ENCODE data around the gene PTPRB. TPM values are rescaled to one million over a fixed set of nuclear protein-coding genes. Genes with fewer than 3 reads are reported as not detected.

Gene PTPRB
- total and polyA plus RNA-seq, 2 of the 8 experiments (the other 6 are each of a cell fraction or from before 2014, with no cell fraction given), result 0.36 to 0.58 TPM

DNA sequence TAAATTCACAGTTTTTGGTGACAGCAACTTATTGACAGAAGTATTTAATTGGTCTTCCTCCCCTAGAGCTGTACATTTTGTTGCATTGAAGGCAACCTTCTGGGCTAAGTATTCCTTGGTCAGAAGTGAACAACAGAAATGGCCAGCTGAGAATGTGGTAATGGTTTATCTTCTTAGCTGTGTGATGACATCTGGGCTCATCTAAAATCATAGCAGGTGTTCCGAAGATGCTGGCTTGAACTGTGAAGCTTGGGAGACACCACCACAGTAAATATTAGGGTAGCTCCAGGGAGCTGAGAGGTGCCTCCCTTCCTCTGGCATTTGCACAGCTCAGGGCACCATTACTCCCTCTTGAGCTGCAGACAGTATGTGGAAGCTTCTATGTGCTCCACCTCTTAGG lies 3.7 kb upstream of the PTPRB start (continued):
- TF ChIP-seq, protein P1, sequence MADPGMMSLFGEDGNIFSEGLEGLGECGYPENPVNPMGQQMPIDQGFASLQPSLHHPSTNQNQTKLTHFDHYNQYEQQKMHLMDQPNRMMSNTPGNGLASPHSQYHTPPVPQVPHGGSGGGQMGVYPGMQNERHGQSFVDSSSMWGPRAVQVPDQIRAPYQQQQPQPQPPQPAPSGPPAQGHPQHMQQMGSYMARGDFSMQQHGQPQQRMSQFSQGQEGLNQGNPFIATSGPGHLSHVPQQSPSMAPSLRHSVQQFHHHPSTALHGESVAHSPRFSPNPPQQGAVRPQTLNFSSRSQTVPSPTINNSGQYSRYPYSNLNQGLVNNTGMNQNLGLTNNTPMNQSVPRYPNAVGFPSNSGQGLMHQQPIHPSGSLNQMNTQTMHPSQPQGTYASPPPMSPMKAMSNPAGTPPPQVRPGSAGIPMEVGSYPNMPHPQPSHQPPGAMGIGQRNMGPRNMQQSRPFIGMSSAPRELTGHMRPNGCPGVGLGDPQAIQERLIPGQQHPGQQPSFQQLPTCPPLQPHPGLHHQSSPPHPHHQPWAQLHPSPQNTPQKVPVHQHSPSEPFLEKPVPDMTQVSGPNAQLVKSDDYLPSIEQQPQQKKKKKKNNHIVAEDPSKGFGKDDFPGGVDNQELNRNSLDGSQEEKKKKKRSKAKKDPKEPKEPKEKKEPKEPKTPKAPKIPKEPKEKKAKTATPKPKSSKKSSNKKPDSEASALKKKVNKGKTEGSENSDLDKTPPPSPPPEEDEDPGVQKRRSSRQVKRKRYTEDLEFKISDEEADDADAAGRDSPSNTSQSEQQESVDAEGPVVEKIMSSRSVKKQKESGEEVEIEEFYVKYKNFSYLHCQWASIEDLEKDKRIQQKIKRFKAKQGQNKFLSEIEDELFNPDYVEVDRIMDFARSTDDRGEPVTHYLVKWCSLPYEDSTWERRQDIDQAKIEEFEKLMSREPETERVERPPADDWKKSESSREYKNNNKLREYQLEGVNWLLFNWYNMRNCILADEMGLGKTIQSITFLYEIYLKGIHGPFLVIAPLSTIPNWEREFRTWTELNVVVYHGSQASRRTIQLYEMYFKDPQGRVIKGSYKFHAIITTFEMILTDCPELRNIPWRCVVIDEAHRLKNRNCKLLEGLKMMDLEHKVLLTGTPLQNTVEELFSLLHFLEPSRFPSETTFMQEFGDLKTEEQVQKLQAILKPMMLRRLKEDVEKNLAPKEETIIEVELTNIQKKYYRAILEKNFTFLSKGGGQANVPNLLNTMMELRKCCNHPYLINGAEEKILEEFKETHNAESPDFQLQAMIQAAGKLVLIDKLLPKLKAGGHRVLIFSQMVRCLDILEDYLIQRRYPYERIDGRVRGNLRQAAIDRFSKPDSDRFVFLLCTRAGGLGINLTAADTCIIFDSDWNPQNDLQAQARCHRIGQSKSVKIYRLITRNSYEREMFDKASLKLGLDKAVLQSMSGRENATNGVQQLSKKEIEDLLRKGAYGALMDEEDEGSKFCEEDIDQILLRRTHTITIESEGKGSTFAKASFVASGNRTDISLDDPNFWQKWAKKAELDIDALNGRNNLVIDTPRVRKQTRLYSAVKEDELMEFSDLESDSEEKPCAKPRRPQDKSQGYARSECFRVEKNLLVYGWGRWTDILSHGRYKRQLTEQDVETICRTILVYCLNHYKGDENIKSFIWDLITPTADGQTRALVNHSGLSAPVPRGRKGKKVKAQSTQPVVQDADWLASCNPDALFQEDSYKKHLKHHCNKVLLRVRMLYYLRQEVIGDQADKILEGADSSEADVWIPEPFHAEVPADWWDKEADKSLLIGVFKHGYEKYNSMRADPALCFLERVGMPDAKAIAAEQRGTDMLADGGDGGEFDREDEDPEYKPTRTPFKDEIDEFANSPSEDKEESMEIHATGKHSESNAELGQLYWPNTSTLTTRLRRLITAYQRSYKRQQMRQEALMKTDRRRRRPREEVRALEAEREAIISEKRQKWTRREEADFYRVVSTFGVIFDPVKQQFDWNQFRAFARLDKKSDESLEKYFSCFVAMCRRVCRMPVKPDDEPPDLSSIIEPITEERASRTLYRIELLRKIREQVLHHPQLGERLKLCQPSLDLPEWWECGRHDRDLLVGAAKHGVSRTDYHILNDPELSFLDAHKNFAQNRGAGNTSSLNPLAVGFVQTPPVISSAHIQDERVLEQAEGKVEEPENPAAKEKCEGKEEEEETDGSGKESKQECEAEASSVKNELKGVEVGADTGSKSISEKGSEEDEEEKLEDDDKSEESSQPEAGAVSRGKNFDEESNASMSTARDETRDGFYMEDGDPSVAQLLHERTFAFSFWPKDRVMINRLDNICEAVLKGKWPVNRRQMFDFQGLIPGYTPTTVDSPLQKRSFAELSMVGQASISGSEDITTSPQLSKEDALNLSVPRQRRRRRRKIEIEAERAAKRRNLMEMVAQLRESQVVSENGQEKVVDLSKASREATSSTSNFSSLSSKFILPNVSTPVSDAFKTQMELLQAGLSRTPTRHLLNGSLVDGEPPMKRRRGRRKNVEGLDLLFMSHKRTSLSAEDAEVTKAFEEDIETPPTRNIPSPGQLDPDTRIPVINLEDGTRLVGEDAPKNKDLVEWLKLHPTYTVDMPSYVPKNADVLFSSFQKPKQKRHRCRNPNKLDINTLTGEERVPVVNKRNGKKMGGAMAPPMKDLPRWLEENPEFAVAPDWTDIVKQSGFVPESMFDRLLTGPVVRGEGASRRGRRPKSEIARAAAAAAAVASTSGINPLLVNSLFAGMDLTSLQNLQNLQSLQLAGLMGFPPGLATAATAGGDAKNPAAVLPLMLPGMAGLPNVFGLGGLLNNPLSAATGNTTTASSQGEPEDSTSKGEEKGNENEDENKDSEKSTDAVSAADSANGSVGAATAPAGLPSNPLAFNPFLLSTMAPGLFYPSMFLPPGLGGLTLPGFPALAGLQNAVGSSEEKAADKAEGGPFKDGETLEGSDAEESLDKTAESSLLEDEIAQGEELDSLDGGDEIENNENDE (IDR thresholded peaks at IDR 0.05; ENCODE audit: insufficient replicate concordance, low read length), result no peak
- no peak for TF ChIP-seq TEAD4 (IDR thresholded peaks at IDR 0.05; ENCODE audit: low read depth, low read length)
- TF ChIP-seq CTBP2 (IDR thresholded peaks at IDR 0.05; ENCODE audit: borderline replicate concordance, insufficient read depth, insufficient read length, low read length), result no peak
- TF ChIP-seq RNF2 (IDR thresholded peaks at IDR 0.05; ENCODE audit: borderline replicate concordance, low read depth, low read length, missing control alignments, poor library complexity, severe bottlenecking), result no peak
- no peak for TF ChIP-seq POU5F1 (IDR thresholded peaks at IDR 0.05; ENCODE audit: low read depth, low read length)
- TF ChIP-seq NRF1 (IDR thresholded peaks at IDR 0.05; ENCODE audit: low read depth, low read length), result no peak
- no peak for TF ChIP-seq ZNF274 (IDR thresholded peaks at IDR 0.05; ENCODE audit: borderline replicate concordance, extremely low read depth, low read length)

Data from H1 (cell line).